ENCODE measurements around the gene ROS1.
"Not testable (repeated sequence)": the region's sequence is repeated elsewhere in the genome, so short reads cannot be mapped to it uniquely, and the experiment has no call there.

The ROS1 gene

GRCh38 chr6:117380298-117380697, 45.4 kb downstream of the ROS1 start:
- no peak for DNase-seq (ENCODE audit: low read depth)

- no peak for DNase-seq (ENCODE audit: low read depth)
Observed at GRCh38 chr6:117375446-117375845, 50.3 kb downstream of the ROS1 start.

GRCh38 chr6:117373211-117373813, 52.4 kb downstream of the ROS1 start:
- no peak for DNase-seq (ENCODE audit: low read depth)

GRCh38 chr6:117372289-117372688, 53.5 kb downstream of the ROS1 start:
- not testable (repeated sequence) for DNase-seq (ENCODE audit: low read depth)

GRCh38 chr6:117371492-117371891, 54.2 kb downstream of the ROS1 start:
- DNase-seq (ENCODE audit: low read depth): no peak

- no peak for DNase-seq (ENCODE audit: low read depth)
Observed at GRCh38 chr6:117359581-117359980, 66.2 kb downstream of the ROS1 start.

- DNase-seq (ENCODE audit: low read depth): no peak
Observed at GRCh38 chr6:117354671-117355070, 71.1 kb downstream of the ROS1 start.

GRCh38 chr6:117352466-117353081, 73.2 kb downstream of the ROS1 start:
- no peak for DNase-seq (ENCODE audit: low read depth)

- DNase-seq (ENCODE audit: low read depth): no peak
Observed at GRCh38 chr6:117351521-117351920, 74.2 kb downstream of the ROS1 start.

GRCh38 chr6:117346142-117346930, 79.4 kb downstream of the ROS1 start:
- no peak for DNase-seq (ENCODE audit: low read depth)

GRCh38 chr6:117345292-117345610, 80.5 kb downstream of the ROS1 start:
- DNase-seq (ENCODE audit: low read depth): no peak

- DNase-seq (ENCODE audit: low read depth): no peak
Observed at GRCh38 chr6:117344444-117345291, 81.1 kb downstream of the ROS1 start.

- no peak for DNase-seq (ENCODE audit: low read depth)
Observed at GRCh38 chr6:117338567-117338966, 87.2 kb downstream of the ROS1 start.

- no peak for DNase-seq (ENCODE audit: low read depth)
Observed at GRCh38 chr6:117329926-117330325, 95.8 kb downstream of the ROS1 start.

GRCh38 chr6:117328500-117328899, 97.2 kb downstream of the ROS1 start:
- no peak for DNase-seq (ENCODE audit: low read depth)

- DNase-seq (ENCODE audit: low read depth): no peak
Observed at GRCh38 chr6:117328005-117328389, 97.7 kb downstream of the ROS1 start.

GRCh38 chr6:117327149-117328004, 98.4 kb downstream of the ROS1 start:
- DNase-seq (ENCODE audit: low read depth): no peak

- DNase-seq (ENCODE audit: low read depth): no peak
Observed at GRCh38 chr6:117326396-117326795, 99.3 kb downstream of the ROS1 start.

- no peak for DNase-seq (ENCODE audit: low read depth)
Observed at GRCh38 chr6:117317261-117317660, 108.5 kb downstream of the ROS1 start.

- no peak for DNase-seq (ENCODE audit: low read depth)
Observed at GRCh38 chr6:117311726-117312125, 114.0 kb downstream of the ROS1 start.

GRCh38 chr6:117311310-117311709, 114.4 kb downstream of the ROS1 start:
- no peak for DNase-seq (ENCODE audit: low read depth)

- DNase-seq (ENCODE audit: low read depth): no peak
Observed at GRCh38 chr6:117309611-117310010, 116.1 kb downstream of the ROS1 start.

All from stimulated activated CD8-positive, alpha-beta memory T cell treated with anti-CD3 and anti-CD28 coated beads, Interleukin-12 subunit alpha, Interleukin-12 subunit beta, amount 100 ng/mL, for 4 hours (primary cell).